Liver (tissue), 9 donors: ENCODE data around the gene ATP2B3. TPM values are rescaled to one million over a fixed set of nuclear protein-coding genes. Genes with fewer than 3 reads are reported as not detected.

Experiments used
- DNase-seq: peaks from one replicate; pipeline ENCODE4 v3.0.0-alpha.2; 2017; ENCODE audit warnings: low spot score
- H3K27ac ChIP-seq, 2 donors: one replicate each; pipeline ENCODE4 v1.7.0; 2013; ENCODE audit warnings: inconsistent platforms in 2 of 2, low read length in 2 of 2, control low read depth in 1 of 2, low read depth in 1 of 2, mild to moderate bottlenecking in 1 of 2
- H3K27me3 ChIP-seq, 4 donors: one replicate each; pipeline versions ENCODE4 v1.6.1 to v1.7.0; 2013; ENCODE audit warnings: low read length in 3 of 4, inconsistent platforms in 1 of 4, mild to moderate bottlenecking in 1 of 4, moderate library complexity in 1 of 4; ENCODE audit not compliant: control insufficient read depth in 4 of 4, insufficient read depth in 4 of 4
- H3K36me3 ChIP-seq, 4 donors: one replicate each; pipeline versions ENCODE4 v1.6.1 to v1.7.0; 2013; ENCODE audit warnings: low read length in 3 of 4, mild to moderate bottlenecking in 3 of 4, low read depth in 1 of 4, moderate library complexity in 1 of 4; ENCODE audit not compliant: control insufficient read depth in 4 of 4, insufficient read depth in 3 of 4
- H3K4me1 ChIP-seq, 4 donors: one replicate each; pipeline versions ENCODE4 v1.6.1 to v1.7.0; 2013; ENCODE audit warnings: low read length in 3 of 4, mild to moderate bottlenecking in 3 of 4, moderate library complexity in 1 of 4; ENCODE audit not compliant: control insufficient read depth in 4 of 4, insufficient read depth in 4 of 4
- H3K4me3 ChIP-seq, 3 donors: one replicate each; pipeline versions ENCODE4 v1.6.1 to v1.7.0; 2013; ENCODE audit warnings: low read length in 3 of 3, control low read depth in 1 of 3, low read depth in 1 of 3, mild to moderate bottlenecking in 1 of 3
- H3K9ac ChIP-seq, 2 donors: one replicate each; pipeline ENCODE4 v1.7.0; 2013; ENCODE audit warnings: low read length in 2 of 2, mild to moderate bottlenecking in 2 of 2, moderate library complexity in 2 of 2, control low read depth in 1 of 2, low read depth in 1 of 2
- H3K9me3 ChIP-seq, 4 donors: one replicate each; pipeline versions ENCODE4 v1.6.1 to v1.7.0; 2013; ENCODE audit warnings: low read length in 3 of 4; ENCODE audit not compliant: control insufficient read depth in 4 of 4
- CTCF ChIP-seq: fragments of 150-350 bp; IDR thresholded peaks from 2 replicates; pipeline ENCODE4 v1.5.1; 2017; ENCODE audit warnings: improper control_type of control experiment, low read depth, low read length; ENCODE audit not compliant: missing input control
- EGR1 ChIP-seq, 2 donors: IDR thresholded peaks; 2 replicates each; pipeline ENCODE4 v1.6.1; 2016 to 2018; ENCODE audit warnings: antibody characterized with exemption in 2 of 2, low read depth in 2 of 2
- FOXA1 ChIP-seq: IDR thresholded peaks from 2 replicates; pipeline ENCODE4 v1.6.1; 2016; ENCODE audit warnings: antibody characterized with exemption
- FOXA2 ChIP-seq: IDR thresholded peaks from 2 replicates; pipeline ENCODE4 v1.6.1; 2016; ENCODE audit warnings: antibody characterized with exemption
- GABPA ChIP-seq, 2 donors: IDR thresholded peaks in 1 of 2; conservative IDR thresholded peaks in 1 of 2; 2 replicates each; pipeline ENCODE4 v1.6.1; 2016; ENCODE audit warnings: antibody characterized with exemption in 2 of 2, mild to moderate bottlenecking in 1 of 2, moderate library complexity in 1 of 2
- HNF4A ChIP-seq, 2 donors: conservative IDR thresholded peaks; 2 replicates each; pipeline ENCODE4 v1.6.1; 2016; ENCODE audit warnings: antibody characterized with exemption in 2 of 2, mild to moderate bottlenecking in 2 of 2
- HNF4G ChIP-seq: IDR thresholded peaks from 2 replicates; pipeline ENCODE4 v1.6.1; 2016; ENCODE audit warnings: antibody characterized with exemption
- JUND ChIP-seq, 2 donors: IDR thresholded peaks; 2 replicates each; pipeline ENCODE4 v1.6.1; 2016; ENCODE audit warnings: antibody characterized with exemption in 2 of 2
- NR2F2 ChIP-seq: IDR thresholded peaks from 2 replicates; pipeline ENCODE4 v1.6.1; 2016; ENCODE audit warnings: antibody characterized with exemption
- RAD21 ChIP-seq, 2 donors: IDR thresholded peaks; 2 replicates each; pipeline ENCODE4 v1.6.1; 2016; ENCODE audit warnings: antibody characterized with exemption in 2 of 2, mild to moderate bottlenecking in 2 of 2
- REST ChIP-seq: IDR thresholded peaks from 2 replicates; pipeline ENCODE4 v1.6.1; 2016; ENCODE audit warnings: antibody characterized with exemption, mild to moderate bottlenecking
- RXRA ChIP-seq, 2 donors: IDR thresholded peaks; 2 replicates each; pipeline ENCODE4 v1.6.1; 2017 to 2018; ENCODE audit warnings: antibody characterized with exemption in 2 of 2, mild to moderate bottlenecking in 1 of 2
- SP1 ChIP-seq: IDR thresholded peaks from 2 replicates; pipeline ENCODE4 v1.6.1; 2018; ENCODE audit warnings: antibody characterized with exemption, mild to moderate bottlenecking
- TAF1 ChIP-seq: conservative IDR thresholded peaks from 2 replicates; pipeline ENCODE4 v1.6.1; 2016; ENCODE audit warnings: antibody characterized with exemption, mild to moderate bottlenecking
- YY1 ChIP-seq: IDR thresholded peaks from 2 replicates; pipeline ENCODE4 v1.6.1; 2016; ENCODE audit warnings: antibody characterized with exemption, mild to moderate bottlenecking
- WGBS: extraction: QIAGEN DNeasy Blood & Tissue Kit; methylation state at CpG from one replicate; pipeline ENCODE4 v1.1.7; 2013; 5-methylcytosine and 5-hydroxymethylcytosine counted together
- polyA plus RNA-seq, 2 donors: library from polyadenylated mRNA; stranded (reverse) in 1 of 2; unstranded in 1 of 2; fragments of 200-250 nt in 1 of 2; fragments of >200 nt in 1 of 2; fragmentation: Nextera tagmentation in 1 of 2; extraction: Ambion mirVana in 1 of 2; gene quantifications; one replicate each; pipeline versions ENCODE4 v1.2.1 to v1.2.3, GENCODE V29; 2013 to 2015
- total RNA-seq, 2 donors: library from RNA; depleted of rRNA; stranded (reverse); fragments of >200 nt; gene quantifications; one replicate each; pipeline ENCODE4 v1.2.3, GENCODE V29; 2014
- TF ChIP-seq, protein P1 (sequence below): IDR thresholded peaks from 2 replicates; pipeline ENCODE4 v1.6.1; 2016; ENCODE audit warnings: antibody characterized with exemption
- TF ChIP-seq, protein P2 (sequence below): IDR thresholded peaks from 2 replicates; pipeline ENCODE4 v1.6.1; 2016; ENCODE audit warnings: antibody characterized with exemption
- donor health status: healthy.
- donor health status: healthy.
- donor health status: healthy.
- donor health status: healthy.
- donor health status: healthy.

ATP2B3 gene
- total and polyA plus RNA-seq, 4 donors: not detected

GRCh38 chrX:153527208-153527607, 9.8 kb downstream of the ATP2B3 start:
- TF ChIP-seq, protein P1, sequence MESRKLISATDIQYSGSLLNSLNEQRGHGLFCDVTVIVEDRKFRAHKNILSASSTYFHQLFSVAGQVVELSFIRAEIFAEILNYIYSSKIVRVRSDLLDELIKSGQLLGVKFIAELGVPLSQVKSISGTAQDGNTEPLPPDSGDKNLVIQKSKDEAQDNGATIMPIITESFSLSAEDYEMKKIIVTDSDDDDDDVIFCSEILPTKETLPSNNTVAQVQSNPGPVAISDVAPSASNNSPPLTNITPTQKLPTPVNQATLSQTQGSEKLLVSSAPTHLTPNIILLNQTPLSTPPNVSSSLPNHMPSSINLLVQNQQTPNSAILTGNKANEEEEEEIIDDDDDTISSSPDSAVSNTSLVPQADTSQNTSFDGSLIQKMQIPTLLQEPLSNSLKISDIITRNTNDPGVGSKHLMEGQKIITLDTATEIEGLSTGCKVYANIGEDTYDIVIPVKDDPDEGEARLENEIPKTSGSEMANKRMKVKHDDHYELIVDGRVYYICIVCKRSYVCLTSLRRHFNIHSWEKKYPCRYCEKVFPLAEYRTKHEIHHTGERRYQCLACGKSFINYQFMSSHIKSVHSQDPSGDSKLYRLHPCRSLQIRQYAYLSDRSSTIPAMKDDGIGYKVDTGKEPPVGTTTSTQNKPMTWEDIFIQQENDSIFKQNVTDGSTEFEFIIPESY: no peak
- TF ChIP-seq NR2F2: no peak
- no peak for TF ChIP-seq SP1
- TF ChIP-seq, protein P2, sequence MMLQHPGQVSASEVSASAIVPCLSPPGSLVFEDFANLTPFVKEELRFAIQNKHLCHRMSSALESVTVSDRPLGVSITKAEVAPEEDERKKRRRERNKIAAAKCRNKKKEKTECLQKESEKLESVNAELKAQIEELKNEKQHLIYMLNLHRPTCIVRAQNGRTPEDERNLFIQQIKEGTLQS: no peak
- no peak for TF ChIP-seq EGR1 (IDR thresholded peaks at IDR 0.05; ENCODE audit: low read depth in 2 of 2)
- no peak for TF ChIP-seq HNF4G
- TF ChIP-seq TAF1: no peak
- TF ChIP-seq REST: no peak
- TF ChIP-seq HNF4A (conservative IDR thresholded peaks at IDR 0.05): no peak
- TF ChIP-seq RXRA (IDR thresholded peaks at IDR 0.05): no peak
- TF ChIP-seq JUND (IDR thresholded peaks at IDR 0.05): no peak
- TF ChIP-seq YY1: no peak
- no peak for TF ChIP-seq CTCF
- TF ChIP-seq FOXA1: no peak
- no peak for TF ChIP-seq FOXA2
- no peak for TF ChIP-seq RAD21 (IDR thresholded peaks at IDR 0.05)
- WGBS: 72% methylated on average over 15 of the region's 15 CpGs
- no peak overlapping the region for H3K4me3 ChIP-seq
- H3K27me3 ChIP-seq: peaks cover 0 to 4% (median 0%) of the 10 kb centered on the region in 4 donors
- H3K9ac ChIP-seq: no peak overlapping the region
- H3K9me3 ChIP-seq: no peaks in the 10 kb centered on the region
- no peak for DNase-seq
- no peaks in the 10 kb centered on the region for H3K36me3 ChIP-seq
- no peaks in the 10 kb centered on the region for H3K4me1 ChIP-seq
- no peak overlapping the region for H3K27ac ChIP-seq

GRCh38 chrX:153530411-153531129, 13.1 kb downstream of the ATP2B3 start:
- Histone ChIP-seq H3K27me3 (peaks cover 0 to 4% (median 0%) of the 10 kb centered on the region in 4 donors), H3K9me3 (no peaks in the 10 kb centered on the region), H3K27ac (no peak overlapping the region), H3K36me3 (no peaks in the 10 kb centered on the region), H3K4me1 (no peaks in the 10 kb centered on the region), H3K9ac (no peak overlapping the region), H3K4me3 (no peak overlapping the region)
- 80% methylated on average over 16 of the region's 20 CpGs for WGBS
- no peak for DNase-seq
- TF ChIP-seq HNF4A (conservative IDR thresholded peaks at IDR 0.05) (no peak), RXRA (IDR thresholded peaks at IDR 0.05) (no peak), FOXA2 (no peak), YY1 (no peak), REST (no peak), RAD21 (IDR thresholded peaks at IDR 0.05) (no peak), HNF4G (no peak), FOXA1 (no peak), SP1 (no peak), GABPA (IDR thresholded peaks at IDR 0.05 in 1 of 2, conservative IDR thresholded peaks at IDR 0.05 in 1 of 2) (no peak)
- TF ChIP-seq, protein P1: no peak
- TF ChIP-seq, protein P2: no peak
